ENCODE data around the gene PTBP3.

GRCh38 chr9:112337547-112337946, 4.1 kb upstream of the PTBP3 start:
- TF ChIP-seq CTCF (conservative IDR thresholded peaks at IDR 0.05; ENCODE audit: low read length) (no peak), EZH2phosphoT487 (IDR thresholded peaks at IDR 0.05; ENCODE audit: borderline replicate concordance) (no peak)

All from Loucy (cell line).